Effector memory CD4-positive, alpha-beta T cell (primary cell): ENCODE measurements around the gene SLC25A22.

ENCODE experiments used
- DNase-seq, 3 donors: peaks; one replicate each; pipeline ENCODE4 v3.0.0-alpha.2; 2020
- H3K27ac ChIP-seq: 2 replicates; pipeline ENCODE4 v1.7.0; 2013; ENCODE audit warnings: mild to moderate bottlenecking, low read length, moderate library complexity; ENCODE audit not compliant: insufficient read depth, poor library complexity, severe bottlenecking
- H3K27me3 ChIP-seq: replicated peaks from 2 replicates; pipeline ENCODE4 v1.7.0; 2013; ENCODE audit warnings: mild to moderate bottlenecking, low read length; ENCODE audit not compliant: insufficient read depth, control insufficient read depth, poor library complexity, severe bottlenecking
- H3K36me3 ChIP-seq: 2 replicates; pipeline ENCODE4 v1.7.0; 2013; ENCODE audit warnings: mild to moderate bottlenecking, low read length, moderate library complexity; ENCODE audit not compliant: control insufficient read depth, insufficient read depth
- H3K4me1 ChIP-seq: 2 replicates; pipeline ENCODE4 v1.7.0; 2013; ENCODE audit warnings: low read length, mild to moderate bottlenecking; ENCODE audit not compliant: control insufficient read depth, insufficient read depth, poor library complexity, severe bottlenecking
- H3K4me3 ChIP-seq: 2 replicates; pipeline ENCODE4 v1.7.0; 2013; ENCODE audit warnings: low read length, low read depth, mild to moderate bottlenecking; ENCODE audit not compliant: insufficient read depth, poor library complexity, severe bottlenecking
- H3K9me3 ChIP-seq: 2 replicates; pipeline ENCODE4 v1.7.0; 2013; ENCODE audit warnings: mild to moderate bottlenecking, low read length, moderate library complexity; ENCODE audit not compliant: control insufficient read depth

Gene SLC25A22

GRCh38 chr11:788953-789940 lies 8.8 kb downstream of the SLC25A22 start:
- Histone ChIP-seq H3K9me3 (no peaks in the 10 kb centered on the region), H3K27me3 (no peaks in the 10 kb centered on the region), H3K27ac (no peak overlapping the region), H3K4me3 (no peak overlapping the region), H3K4me1 (peaks cover 7% of the 10 kb centered on the region), H3K36me3 (peaks cover 27% of the 10 kb centered on the region)
- no peak for DNase-seq

- Histone ChIP-seq H3K4me1 (peaks cover 7% of the 10 kb centered on the region), H3K27me3 (no peaks in the 10 kb centered on the region), H3K36me3 (peaks cover 17% of the 10 kb centered on the region), H3K4me3 (no peak overlapping the region), H3K27ac (no peak overlapping the region), H3K9me3 (no peaks in the 10 kb centered on the region)
- no peak for DNase-seq
These were observed 10.0 kb downstream of the SLC25A22 start for GRCh38 chr11:788009-788640.

- Histone ChIP-seq H3K9me3 (no peaks in the 10 kb centered on the region), H3K4me3 (no peak overlapping the region), H3K36me3 (peaks cover 9% of the 10 kb centered on the region), H3K27ac (no peak overlapping the region), H3K27me3 (no peaks in the 10 kb centered on the region), H3K4me1 (peaks cover 7% of the 10 kb centered on the region)
- DNase-seq: no peak
These were observed 10.9 kb downstream of the SLC25A22 start for GRCh38 chr11:787084-787675.

GRCh38 chr11:786235-787083 lies 11.6 kb downstream of the SLC25A22 start:
- no peak overlapping the region for H3K4me3 ChIP-seq
- DNase-seq: no peak
- H3K36me3 ChIP-seq: peaks cover 2% of the 10 kb centered on the region
- no peaks in the 10 kb centered on the region for H3K9me3 ChIP-seq
- peaks cover 7% of the 10 kb centered on the region for H3K4me1 ChIP-seq
- H3K27ac ChIP-seq: no peak overlapping the region
- H3K27me3 ChIP-seq: no peaks in the 10 kb centered on the region

- H3K4me3 ChIP-seq: no peak overlapping the region
- no peaks in the 10 kb centered on the region for H3K36me3 ChIP-seq
These were observed 14.5 kb downstream of the SLC25A22 start for GRCh38 chr11:783581-784015.

GRCh38 chr11:782264-783174 lies 15.6 kb downstream of the SLC25A22 start:
- peaks cover 6% of the 10 kb centered on the region for H3K4me1 ChIP-seq
- H3K36me3 ChIP-seq: no peaks in the 10 kb centered on the region
- H3K9me3 ChIP-seq: no peaks in the 10 kb centered on the region
- H3K27ac ChIP-seq: no peak overlapping the region
- DNase-seq: no peak
- no peaks in the 10 kb centered on the region for H3K27me3 ChIP-seq
- H3K4me3 ChIP-seq: no peak overlapping the region

More at GRCh38 chr11:783581-784015, 14.5 kb downstream of the SLC25A22 start:
- no peak overlapping the region for H3K27ac ChIP-seq
- H3K9me3 ChIP-seq: no peaks in the 10 kb centered on the region
- DNase-seq: no peak
- peaks cover 5% of the 10 kb centered on the region for H3K4me1 ChIP-seq
- H3K27me3 ChIP-seq: no peaks in the 10 kb centered on the region

- Histone ChIP-seq H3K27ac (no peak overlapping the region), H3K4me1 (peaks cover 22% of the 10 kb centered on the region), H3K4me3 (no peak overlapping the region), H3K27me3 (no peaks in the 10 kb centered on the region), H3K36me3 (no peaks in the 10 kb centered on the region), H3K9me3 (no peaks in the 10 kb centered on the region)
- no peak for DNase-seq
These were observed 18.0 kb downstream of the SLC25A22 start for GRCh38 chr11:779955-780532.

GRCh38 chr11:778976-779954 lies 18.8 kb downstream of the SLC25A22 start:
- no peaks in the 10 kb centered on the region for H3K9me3 ChIP-seq
- H3K4me3 ChIP-seq: no peak overlapping the region
- H3K36me3 ChIP-seq: no peaks in the 10 kb centered on the region
- no peak for DNase-seq
- H3K27ac ChIP-seq: no peak overlapping the region
- no peaks in the 10 kb centered on the region for H3K27me3 ChIP-seq
- H3K4me1 ChIP-seq: peaks cover 22% of the 10 kb centered on the region
